HG03095 (cell line): ENCODE results near the gene SAMD7.

Source experiments
- ATAC-seq: cut with Tn5 transposase; IDR thresholded peaks from one replicate; pipeline ENCODE4 v1.9.1; 2021; ENCODE audit warnings: moderate library complexity; ENCODE audit not compliant: unreplicated experiment

Gene SAMD7

DNA sequence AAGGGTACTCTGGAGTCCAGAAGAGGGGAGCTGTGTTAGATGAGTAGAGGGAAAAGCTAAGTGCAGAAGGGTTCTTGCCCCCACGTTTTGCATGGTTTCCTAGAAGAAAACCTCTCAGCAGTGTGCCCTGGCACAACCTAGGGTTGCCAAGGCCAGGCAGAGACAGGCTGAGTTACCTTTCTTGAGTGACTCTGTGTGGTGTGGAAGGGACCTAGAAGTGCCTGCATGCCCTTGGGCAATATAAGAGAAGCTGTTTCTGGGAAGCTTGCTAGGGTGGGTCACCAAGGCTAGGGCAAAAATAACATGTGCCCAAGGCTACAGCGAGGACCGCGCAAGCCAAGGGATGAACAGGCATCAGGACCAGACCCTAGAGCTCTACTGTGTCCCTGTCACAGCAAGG, 3.4 kb upstream of the SAMD7 start:
- ATAC-seq: no peak

DNA sequence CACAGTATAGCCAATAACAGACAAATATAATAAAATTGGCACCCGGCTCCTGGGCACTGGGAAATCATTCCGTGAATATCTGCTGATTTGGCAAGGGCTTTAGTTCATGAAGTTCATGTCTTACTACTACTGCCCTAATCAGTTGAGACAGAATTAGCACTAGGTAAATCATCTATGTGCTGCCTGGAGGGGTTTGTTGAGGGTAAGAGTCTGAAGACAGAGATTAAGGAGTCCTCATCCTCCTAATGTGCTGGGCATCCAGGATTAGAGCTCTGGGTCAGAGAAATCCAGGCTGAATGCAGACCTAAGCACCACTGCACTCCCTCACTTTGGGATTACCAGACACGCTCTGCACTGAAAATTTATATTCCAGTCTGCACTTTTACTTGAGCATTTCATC, 2.0 kb downstream of the SAMD7 start:
- no peak for ATAC-seq

DNA sequence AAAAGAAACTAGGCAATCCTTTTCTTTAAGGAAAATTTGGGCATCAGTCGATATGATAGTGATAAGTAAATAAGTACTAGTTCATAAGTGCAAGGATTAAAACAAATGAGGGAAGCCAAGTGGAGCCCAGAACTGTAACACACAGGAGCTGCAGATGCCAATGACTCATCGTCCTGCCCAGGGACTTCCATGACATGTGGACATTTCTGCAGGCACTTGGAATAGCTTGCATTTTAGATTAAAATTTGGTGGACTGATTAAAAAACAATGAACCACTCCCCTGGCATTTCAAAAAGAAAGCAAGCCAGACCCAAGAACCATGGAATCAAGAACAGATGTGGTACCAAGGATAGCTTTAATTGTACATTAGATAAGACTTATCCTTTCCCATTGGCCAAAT, 2.9 kb downstream of the SAMD7 start:
- no peak for ATAC-seq

DNA sequence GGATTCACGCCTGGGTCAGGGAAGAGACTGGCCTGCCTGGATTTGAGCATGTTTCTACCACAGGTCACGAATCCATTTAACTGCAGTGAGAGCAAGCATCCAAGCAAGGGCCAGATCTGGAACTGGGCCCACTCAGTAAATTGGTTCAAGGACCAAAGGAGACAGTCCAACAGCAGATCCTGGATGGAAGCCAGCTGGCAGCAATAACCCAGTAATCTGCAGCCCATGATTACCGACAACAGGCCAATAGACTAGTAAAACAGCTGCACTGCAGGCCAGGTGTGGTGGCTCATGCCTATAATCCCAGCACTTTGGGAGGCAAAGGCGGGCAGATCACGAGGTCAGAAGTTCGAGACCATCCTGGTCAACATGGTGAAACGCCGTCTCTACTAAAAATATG, 11.8 kb downstream of the SAMD7 start:
- ATAC-seq: no peak

DNA sequence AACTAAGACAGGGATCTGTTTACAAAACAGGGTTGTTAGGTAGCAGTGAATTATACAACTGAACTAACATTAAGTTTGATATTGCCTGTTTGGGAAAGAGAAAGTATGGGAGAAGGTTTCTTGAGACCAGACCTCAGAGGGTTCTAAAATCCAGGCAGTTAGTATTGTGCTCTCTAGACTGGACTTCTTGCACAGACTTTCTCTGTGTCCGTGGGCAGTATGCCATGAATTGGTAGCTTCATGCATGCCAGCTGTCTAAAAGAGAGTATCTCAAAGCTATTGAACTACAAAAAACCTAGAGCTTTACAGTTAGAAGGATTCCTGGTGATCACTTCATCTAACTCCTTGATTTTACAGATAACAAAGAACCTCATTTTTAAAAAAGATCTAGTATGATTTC, 12.5 kb downstream of the SAMD7 start:
- no peak for ATAC-seq

DNA sequence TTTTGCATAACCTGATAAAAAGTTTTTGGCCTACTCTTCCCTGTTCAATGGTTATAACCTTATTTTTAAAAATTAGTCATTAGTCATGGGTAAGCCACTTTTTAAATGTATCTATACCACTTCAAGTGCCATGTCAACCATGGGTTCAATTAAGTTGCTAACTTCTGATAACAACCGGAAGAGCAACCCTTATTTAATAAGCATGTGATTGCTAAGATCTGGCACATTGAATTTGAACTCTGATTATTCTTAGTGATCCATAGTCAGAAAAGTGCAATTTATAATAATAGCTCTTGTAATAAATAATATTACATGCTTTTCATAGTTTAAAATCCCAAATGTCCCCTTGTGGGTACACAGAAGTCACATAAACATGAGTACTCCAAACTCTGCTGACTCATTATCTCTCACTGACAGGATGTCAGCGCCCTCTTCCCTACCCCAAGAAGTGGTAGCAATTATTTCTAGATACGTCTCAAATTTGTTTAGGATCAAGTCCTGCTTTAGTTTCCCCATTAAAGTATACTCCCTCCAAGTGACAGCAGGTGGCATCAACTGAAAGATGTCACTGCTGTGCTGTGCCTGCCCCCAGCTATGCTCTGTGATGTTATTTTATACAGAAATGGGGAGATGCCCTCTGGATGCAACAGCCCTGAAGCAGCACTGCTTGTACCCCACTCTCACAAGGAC, 18.6 kb downstream of the SAMD7 start:
- ATAC-seq: no peak

DNA sequence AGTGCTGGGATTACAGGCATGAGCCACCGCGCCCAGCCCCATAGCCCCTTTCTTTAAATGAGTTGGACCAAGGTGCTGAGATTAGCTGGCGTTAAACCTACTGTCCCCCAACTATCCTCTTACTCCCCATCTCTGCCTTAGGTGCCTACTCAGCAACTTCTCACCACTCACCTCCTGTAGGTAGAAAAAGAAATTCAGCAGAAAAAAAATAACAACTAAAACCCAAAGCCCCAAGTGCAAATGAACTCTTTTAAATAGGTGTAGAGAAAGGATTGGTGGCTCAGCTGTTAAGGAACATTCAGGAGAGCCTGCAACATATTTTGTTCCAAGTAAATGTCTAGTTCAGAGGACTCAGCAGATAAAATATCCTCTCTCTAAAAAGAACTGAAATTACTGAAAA, 19.5 kb downstream of the SAMD7 start:
- ATAC-seq: no peak

DNA sequence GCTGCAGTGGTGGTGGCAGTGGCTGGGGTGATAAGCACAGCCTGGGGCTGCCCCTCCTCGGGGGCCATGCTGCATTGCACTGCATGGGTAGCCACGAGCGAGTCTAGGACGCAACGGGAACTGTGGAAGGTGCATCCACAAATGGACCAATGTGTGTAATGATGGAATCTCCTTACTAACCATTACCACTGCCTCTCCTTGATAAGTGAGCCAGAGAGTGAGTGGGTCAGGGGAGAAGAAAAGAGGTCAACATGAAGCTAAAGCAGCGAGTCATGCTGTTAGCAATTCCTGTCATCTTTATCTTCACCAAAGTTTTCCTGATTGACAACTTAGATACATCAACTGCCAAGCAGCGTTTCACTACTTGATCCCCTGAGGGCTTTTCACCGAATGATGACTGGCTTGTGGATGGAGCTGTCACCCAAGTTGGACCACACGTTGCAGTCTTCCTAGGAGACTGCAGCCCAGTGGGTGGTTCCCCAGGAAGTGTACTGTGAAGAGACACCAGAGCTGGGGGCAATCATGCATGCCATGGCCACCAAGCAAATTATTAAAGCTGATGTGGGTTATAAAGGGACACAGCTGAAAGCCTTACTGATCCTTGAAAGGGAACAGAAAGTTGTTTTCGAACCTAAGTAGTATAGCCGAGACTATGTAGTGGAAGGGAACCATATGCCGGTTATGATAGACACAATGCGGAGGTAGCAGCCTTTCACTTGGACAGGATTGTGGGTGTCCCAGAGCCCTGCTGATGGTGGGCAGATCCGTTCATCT, 20.6 kb downstream of the SAMD7 start:
- ATAC-seq: peak; percentile 95

DNA sequence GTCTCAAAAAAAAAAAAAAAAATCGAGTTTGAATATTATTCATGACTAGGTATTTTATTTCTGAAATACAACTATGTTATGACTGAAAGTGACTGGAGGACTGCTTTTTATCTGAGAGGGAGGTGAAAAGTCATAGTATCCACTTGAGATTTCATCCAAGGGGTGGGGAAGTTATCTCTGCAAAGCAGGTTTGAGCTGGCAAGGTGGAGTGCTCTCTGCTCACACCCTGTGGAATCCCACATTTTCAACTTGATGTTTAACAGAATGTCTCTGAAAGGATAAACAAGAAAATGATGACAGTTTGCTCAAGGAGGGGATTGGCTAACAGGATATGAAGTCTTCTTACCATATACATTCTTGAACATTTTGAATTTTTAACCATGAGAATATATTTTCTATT, 27.9 kb downstream of the SAMD7 start:
- no peak for ATAC-seq

DNA sequence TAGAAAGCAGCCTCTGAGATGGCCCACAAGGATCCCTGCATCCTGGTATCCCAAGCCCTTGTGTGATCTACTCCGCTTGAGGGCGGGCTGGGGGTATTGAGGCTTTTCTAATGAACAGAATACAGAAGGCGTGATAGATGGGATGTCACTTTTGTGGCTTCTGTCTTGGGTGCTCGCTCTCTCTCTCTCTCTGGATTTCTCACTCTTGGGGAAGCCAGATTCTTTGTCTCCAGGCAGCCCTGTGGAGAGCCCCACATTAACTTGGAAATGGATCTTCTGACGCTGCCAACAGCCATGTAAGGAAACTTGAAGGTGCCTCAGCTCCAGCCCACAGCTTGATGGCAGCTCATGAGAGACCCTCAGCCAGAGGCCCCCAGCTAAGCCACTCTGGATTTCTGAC, 28.4 kb downstream of the SAMD7 start:
- no peak for ATAC-seq

DNA sequence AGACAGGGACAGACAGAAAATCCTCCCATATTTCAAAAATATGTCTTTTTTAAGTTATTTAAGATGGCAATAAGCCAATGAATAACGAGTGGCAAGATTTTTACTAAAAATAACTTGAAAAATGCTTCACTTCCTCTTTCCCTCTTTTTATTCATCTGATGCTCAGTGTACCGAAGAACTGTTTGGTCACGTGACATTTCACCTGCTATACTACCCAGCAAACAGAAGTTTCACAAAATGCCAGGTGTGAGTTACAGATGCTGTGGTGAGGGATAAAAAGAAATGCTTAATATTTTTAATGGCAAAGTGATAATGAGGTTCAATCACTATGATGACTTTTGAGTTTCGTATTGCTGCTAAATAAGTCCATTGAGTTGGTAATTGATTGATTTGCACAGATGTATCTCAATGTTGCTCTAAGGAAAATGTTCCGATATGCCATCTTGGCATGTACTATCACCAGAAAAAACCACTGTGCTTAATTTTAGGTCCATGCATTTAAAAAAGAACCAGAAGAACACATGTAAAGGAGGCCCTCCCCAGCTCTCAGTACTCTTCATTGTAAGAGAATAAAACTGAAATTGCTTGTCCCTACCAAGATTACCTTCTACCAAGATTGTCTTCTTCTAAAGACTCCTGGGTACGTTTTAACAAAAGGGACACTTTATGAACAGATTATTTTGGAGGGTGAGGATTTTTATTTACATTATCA, 29.3 kb downstream of the SAMD7 start:
- ATAC-seq: peak; percentile 68

DNA sequence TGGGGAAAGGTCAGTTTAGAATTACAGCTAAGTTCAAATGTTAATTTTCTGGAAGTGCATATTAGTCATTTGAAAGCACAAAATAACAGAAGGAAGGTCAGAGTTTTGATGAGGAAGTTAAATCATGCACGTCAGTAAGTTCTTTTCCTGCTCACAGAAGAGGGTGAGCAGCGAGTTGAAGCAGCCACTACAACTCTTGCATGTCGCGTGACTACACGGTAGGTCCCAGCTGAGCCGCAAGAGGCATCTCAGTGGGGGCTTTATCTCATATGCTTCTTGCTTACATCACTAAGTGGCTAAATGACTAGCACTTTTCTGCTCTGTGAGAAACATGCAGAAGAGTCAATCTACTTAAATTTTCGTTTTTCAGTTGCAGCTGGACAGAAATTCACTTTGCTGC, 33.9 kb downstream of the SAMD7 start:
- ATAC-seq: peak; percentile 85

DNA sequence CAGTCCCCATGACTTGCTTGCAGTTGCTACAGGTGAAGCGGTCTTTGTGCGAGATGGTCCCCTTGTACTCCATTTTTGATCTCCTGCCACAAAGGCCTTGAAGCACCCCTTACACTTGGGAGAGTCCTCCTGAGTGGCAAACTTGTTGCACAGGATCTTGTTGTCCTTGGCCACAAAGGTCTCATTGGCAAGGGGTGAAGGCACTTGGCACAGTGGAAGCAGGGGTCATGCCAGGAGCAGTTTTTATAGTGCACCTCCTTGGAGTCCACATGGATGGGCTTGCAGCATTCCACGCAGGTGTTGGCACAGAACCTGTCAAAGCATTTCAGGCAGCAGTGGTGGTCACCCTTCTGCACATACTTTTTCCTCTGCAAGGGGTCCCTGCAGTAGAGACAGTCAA, 35.0 kb downstream of the SAMD7 start:
- ATAC-seq: no peak

DNA sequence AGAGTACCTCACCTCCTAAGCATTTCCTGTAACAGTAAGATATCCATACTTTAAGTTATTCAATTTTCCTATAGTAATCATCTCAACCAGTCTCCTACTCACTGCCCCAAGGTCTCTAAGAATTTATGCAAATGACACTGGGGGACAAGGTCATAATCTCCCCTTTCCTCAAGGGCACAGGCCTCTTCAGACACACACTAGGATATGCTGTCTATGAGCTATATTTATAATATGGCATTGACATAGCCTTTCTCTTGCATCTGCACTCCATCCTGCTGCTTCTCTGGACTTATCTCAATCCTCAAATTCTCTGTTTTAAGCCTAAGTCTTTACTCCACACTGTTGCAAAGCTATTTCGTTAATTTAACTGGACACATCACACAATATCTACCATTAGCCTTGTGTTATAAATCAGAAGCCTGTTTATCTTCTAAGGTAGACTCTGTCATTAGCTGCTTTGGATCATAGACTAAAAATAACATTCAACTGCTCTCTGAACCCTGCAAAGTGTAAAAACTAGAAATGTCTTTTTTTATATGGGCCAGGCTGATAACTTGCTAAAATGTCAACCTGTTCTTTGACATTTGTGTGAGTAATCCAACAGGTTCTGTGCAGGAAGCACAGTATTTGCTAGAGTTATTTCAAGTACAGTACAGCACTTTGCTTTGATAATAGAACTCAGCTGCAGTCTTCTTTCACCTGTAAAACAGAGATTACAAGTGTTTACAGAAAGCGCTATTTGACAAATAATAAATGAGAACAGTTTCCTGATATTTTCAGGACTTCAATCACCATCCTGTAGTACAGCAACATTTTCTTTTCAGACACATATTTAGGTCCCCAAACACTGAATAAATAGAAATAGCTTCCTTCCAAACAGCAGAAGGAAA, 37.4 kb downstream of the SAMD7 start:
- ATAC-seq: no peak

DNA sequence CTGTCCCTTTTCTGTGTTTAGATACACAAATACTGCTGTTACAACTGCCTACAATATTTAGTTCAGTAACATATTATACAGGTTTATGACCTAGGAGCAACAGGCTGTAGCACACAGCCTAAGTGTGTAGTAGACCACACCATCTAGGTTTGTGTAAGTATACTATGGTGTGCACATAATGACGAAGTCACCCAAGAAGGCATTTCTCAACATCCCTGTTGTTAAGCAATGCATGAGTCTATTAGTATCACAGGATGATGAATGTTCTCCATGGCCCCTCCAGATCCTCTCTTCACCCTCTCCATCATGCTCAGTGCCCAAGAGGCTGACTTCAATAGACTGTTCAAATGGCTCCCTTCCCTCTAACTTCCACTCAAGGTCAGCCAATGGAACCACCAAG, 40.7 kb downstream of the SAMD7 start:
- no peak for ATAC-seq

DNA sequence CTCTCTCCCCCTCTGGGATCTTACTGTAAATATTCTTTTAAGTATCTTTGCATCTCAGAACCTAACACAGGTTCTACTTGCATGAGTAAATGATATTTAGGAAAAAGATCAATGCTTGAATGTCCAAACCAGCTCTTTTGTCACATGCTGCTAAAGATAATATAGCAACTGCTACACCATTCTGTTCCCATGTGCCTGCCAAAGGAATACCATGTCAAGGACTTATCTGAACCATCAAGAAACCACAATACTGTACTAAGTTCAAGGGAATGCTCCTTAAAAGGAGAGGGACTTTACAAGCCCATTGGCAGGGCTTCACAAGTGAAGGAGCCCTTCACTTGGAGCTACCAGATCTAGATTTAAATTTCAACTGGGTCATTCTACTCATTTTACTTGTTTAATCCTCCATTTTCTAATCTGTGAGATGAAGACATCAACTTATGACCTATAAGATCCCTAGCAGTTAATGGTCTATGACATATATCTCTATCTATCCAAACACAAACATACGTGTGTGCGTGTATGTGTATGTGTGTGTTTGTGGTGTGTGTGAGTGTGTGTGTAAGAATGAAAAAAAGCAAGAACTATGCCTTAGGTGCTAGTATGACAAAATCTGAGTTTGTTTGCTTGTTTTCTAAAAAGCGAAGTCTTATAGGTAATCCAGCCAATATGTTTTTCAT, 42.2 kb downstream of the SAMD7 start:
- peak; percentile 16 for ATAC-seq

DNA sequence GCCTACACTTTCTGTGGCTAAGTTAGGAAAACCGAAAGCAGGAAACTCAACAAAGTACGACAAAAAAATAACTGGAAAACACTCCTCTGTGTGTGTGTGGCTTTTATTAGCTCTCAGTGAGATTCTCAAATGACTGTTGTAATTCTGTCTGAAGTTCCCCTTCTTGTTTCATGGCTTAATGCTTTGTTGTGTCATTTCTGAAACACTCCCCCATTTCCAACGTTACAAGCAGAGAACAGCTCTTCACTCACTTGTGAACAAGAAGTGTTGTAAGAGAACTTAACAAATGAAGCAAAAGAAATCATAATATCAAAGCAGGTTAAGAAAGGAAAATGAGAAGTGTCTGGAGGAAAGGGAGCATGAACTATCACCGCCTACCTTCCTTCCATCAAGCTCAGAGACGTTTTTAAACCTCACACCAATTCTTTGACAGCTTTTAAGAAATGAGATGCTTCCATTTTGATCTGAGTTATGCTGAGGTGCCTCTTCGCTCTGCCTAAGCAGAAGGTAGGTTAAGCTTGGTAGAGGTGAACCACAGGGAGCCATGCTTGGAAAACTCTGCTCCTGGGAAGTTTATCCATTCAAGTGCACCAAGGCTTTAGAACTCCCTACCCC, 42.9 kb downstream of the SAMD7 start:
- ATAC-seq: peak; percentile 80

DNA sequence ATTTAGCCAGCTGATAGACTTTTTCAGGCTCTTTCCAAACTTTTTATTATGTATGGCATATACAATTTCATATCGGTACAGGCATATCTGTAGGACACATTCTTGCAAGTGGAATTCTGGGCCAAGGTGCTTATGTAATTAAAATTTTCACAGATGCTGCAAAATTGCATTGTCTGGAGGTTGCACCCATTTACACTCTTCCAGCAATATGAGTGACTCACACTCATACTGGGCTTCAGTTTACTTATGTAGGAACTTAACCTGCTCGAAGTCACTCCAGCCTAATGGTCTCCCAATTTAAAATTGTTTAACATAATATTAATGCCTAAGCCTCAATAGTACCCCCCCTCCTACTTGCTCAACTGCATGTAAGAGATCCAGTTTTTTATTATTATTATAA, 44.0 kb downstream of the SAMD7 start:
- no peak for ATAC-seq

DNA sequence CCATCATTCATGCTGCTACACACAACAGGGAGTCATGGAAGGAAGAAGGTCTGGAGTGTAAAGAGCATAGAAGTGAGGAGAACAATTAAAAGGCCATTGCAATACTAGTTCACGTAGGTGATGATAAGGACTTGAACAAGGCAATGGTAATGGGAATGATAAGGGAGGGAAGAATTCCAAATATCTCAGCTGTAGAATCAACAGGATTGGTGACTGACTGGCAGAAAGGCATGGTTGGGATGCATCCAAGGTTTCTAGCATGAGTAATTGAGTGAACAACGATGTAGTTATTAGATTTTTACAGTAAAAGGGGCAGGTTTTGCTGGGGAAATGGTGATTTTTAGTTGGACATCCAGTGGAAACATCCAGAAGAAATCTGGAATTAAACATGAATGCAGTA, 52.8 kb downstream of the SAMD7 start:
- ATAC-seq: no peak
